DND-41 (cell line): ENCODE data around the gene HPCAL1.

Source experiments
- EZH2 ChIP-seq: IDR thresholded peaks from 3 replicates; pipeline ENCODE4 v1.6.1; 2012; ENCODE audit warnings: borderline replicate concordance, low read depth, mild to moderate bottlenecking, moderate library complexity, low read length, inconsistent platforms; ENCODE audit not compliant: severe bottlenecking
- TF ChIP-seq, protein P1 (sequence below): IDR thresholded peaks from 2 replicates; pipeline ENCODE4 v1.5.1; 2012; ENCODE audit warnings: borderline replicate concordance, low read length, moderate library complexity, mild to moderate bottlenecking; ENCODE audit not compliant: poor library complexity, severe bottlenecking; ENCODE audit errors: extremely low read depth

- no peak for TF ChIP-seq EZH2
- TF ChIP-seq, protein P1, sequence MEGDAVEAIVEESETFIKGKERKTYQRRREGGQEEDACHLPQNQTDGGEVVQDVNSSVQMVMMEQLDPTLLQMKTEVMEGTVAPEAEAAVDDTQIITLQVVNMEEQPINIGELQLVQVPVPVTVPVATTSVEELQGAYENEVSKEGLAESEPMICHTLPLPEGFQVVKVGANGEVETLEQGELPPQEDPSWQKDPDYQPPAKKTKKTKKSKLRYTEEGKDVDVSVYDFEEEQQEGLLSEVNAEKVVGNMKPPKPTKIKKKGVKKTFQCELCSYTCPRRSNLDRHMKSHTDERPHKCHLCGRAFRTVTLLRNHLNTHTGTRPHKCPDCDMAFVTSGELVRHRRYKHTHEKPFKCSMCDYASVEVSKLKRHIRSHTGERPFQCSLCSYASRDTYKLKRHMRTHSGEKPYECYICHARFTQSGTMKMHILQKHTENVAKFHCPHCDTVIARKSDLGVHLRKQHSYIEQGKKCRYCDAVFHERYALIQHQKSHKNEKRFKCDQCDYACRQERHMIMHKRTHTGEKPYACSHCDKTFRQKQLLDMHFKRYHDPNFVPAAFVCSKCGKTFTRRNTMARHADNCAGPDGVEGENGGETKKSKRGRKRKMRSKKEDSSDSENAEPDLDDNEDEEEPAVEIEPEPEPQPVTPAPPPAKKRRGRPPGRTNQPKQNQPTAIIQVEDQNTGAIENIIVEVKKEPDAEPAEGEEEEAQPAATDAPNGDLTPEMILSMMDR, result no peak
Measured at GRCh38 chr2:10274376-10274775, 28.3 kb upstream of the HPCAL1 start.
